GM21447 (cell line): ENCODE measurements around the gene MAP7.
"Not testable (repeated sequence)": the region's sequence is repeated elsewhere in the genome, so short reads cannot be mapped to it uniquely, and the experiment has no call there.

Source experiments
- ATAC-seq: cut with Tn5 transposase; IDR thresholded peaks from one replicate; pipeline ENCODE4 v1.9.1; 2021; ENCODE audit not compliant: unreplicated experiment

Gene MAP7

DNA sequence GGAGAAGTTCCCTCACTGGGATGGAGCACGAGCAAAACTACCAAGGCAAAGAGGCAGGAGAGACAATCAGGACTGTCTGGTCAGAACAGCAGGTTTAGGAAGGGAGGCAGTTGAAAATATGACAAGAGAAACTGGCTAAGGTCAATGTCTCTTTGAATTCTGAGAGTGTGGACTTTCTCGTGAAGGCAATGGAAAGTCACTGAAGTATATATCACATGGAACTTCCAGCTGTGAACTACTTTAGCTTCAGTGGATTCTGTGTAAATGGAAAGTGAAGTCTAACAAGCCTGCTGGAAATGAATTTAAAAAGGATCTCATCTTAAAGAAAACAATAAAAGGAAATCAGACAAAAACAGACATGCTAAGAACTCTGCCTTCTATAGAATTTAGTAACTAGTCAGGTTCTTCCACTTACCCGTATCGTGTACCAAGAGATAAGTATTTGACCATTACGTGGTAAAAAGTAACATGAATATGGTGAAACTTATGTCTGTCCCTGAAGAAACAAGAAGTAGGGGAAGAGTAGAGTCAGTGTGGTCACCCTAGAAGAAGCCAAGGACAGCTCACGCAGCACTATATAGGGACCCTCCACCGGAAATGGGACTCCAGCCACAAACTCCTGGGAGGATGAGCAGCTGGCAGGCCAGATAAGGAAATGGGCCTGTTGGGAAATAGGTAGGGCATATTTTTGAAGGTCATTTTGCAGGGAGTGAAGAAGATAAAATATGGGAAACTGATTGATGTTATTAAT, 123.4 kb downstream of the MAP7 start:
- no peak for ATAC-seq

DNA sequence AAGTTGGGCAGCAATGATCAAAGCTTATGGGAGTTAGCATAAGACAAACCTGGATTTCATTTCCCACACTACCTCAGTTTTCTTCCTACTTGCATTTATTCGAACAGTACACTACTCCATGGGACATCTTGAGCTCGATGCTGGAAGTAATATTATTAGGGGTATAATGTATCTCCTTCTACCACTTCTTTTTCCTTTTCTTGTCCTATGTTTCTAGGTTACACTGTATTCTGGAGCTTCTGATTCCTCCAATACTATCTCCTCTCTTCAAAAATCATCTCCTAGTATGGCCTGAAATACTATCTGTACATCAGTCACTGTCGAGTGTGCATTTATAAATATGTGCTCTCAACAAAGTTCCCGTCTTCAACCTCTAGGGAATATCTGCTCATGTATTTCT, 124.4 kb downstream of the MAP7 start:
- no peak for ATAC-seq

DNA sequence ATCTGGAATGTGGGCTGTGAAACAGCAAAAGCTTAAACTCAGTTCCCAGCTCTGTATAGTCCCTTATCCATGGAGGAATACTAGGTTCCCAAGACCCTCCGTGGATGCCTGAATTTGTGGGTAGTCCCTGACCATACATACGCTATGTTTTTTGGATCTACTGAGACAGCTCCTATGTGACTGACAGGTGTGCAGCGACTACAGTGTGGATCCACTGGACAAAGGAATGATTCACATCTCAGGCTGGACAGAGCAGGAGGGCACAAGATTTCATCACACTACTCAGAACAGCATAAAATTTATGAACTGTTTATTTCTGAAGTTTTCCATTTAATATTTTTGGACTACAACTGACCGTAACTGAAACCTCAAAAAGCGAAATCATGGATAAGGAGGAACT, 125.3 kb downstream of the MAP7 start:
- ATAC-seq: no peak

DNA sequence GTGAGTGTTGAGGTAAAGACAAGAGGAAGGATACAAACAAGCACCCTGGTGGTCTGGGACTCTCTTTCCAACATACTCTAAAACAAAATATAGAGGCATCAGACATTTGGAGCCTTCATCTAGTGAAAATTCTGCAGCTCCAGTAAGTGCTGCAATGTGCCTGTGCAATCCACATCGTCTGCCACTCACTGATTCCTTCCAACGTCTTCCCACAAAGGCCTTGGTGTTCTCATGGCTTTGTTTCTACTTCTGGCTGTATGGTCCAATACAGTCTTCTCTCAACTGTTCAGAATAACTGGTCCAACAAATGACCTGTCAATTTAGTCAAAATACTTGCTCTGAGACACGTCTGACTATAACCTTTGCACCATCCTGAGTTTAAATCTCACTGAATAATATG, 125.8 kb downstream of the MAP7 start:
- no peak for ATAC-seq

DNA sequence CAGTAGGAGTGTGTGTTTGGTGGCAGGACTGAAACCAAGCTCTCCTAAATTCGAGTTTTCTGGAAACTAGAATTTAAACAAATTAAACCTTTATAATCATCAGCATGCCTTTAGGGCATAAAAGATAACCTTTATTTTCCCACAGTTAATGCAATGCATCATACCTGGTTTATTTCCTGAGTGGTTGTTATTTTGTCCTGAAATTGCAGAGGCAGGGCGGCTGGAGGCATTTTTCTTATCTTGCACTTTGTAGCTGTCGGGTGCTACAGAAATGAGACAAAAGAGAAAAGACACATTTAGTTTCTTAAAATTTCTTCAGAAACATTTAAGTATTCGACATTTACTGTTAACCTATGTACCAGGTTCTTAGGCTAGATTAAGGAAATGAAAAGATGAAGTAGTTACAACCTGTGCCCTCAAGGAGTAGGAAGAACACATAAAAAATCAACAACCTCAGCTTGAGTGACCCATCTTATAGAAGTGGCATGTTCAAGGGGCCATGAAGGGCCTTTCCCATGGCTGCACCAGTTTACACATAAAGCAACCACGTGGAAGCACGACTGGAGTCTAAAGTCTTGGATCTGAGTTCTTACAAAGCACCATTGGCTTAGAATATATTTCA, 128.6 kb downstream of the MAP7 start:
- ATAC-seq: no peak

DNA sequence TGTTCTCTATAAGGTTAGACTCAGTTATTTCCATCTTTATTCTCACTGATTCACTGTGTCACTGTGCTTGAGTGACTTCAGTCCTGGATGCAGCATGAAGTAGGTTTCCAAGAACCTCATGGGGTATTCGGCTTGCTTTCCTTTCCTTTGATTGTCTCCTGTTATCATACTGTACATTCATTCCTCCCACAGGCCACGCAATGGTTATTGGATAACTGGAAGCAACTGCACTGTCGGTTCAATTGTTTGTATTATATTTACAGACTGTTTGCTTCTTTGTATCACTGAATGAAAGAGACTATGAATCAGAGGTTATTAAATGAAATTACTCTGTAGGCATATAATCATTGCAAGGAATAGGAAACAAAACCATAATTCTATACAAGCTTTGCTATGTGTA, 129.4 kb downstream of the MAP7 start:
- ATAC-seq: no peak

DNA sequence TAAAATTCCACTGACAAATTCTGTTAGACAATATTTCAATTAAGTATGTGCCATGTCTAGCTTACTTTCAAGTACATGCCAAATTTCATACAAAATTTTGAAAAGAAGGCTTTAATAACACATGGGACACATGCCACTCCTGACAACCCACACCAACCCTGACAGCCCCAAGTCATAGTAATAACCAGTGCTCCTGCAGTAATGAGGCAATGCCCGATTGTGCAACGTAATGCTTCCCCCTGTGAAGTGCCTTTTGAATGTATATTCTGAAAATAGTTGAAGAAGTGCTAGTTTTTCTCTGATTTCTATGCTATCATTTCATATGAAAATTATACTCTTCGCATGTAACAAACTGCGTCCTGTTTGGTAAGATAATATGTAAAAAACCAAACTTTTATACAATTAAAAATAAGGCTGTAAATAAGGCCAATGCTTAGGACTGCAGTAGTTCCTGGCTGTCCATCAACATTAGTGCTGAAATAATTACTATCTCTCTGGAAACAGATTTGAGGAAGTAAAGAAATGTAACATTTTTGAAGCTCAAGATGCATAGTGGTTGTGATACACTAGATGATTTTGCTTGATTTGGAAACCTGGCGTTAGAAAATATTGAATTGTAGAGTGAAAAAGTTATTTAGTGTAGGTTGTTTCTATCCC, 134.7 kb downstream of the MAP7 start:
- no peak for ATAC-seq

DNA sequence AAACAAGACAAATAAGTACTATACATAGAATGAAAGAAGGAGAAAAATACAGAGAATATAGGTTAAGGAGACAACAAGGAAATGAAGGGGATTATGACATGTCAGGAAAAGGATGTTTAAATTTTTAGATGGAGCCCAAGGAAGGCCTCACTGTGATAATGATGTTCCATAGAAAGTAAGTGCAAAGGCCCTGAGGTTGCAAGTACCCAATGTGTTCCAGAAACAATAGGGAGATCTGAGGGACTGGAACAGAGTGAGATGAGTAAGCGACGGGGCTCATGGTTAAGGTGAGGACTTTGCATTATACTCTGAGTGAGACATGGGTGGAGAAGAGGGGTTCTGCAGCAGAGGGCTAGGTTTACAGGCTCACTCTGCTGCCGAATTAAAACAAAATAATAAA, 137.8 kb downstream of the MAP7 start:
- no peak for ATAC-seq

DNA sequence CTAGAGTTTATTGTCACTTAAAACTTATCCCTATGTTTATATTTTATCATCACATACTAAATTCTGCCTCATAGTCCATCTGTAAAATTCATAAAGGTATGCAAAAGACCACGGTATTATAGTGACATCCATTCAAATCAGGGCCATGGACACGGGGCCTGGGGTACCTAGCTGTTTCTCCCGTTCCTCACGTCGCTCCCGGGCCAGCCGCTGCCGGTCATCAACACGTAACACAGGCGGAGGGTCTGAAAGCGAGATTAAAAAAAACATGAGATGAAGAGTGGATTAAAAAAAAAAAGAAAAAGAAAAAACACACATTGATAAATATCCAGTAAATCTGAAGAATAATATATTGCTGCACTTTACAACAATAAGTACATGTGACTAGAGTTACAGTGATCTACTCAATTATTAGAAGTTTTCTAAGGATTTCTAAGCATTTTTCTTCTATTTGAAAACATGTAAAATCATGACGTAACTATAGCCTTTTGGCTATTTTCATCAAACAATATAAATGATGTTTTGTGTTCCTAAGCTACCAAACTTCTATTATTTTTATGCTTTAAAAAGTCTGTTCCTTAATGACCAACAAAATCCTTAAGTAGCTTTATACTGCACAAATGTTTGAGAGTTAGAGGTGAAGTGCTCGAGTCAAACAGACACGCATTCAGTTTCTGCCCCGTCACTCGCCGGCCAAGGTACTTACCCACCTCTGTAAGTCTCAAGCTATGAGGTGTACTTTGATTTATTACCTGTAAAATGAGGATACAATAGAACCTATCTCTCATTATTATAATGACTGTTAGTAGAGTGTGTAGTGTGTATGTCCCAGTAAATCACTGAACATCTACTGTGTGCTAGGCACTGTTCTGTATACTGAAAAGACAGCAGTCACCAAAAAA, 138.5 kb downstream of the MAP7 start:
- no peak for ATAC-seq

DNA sequence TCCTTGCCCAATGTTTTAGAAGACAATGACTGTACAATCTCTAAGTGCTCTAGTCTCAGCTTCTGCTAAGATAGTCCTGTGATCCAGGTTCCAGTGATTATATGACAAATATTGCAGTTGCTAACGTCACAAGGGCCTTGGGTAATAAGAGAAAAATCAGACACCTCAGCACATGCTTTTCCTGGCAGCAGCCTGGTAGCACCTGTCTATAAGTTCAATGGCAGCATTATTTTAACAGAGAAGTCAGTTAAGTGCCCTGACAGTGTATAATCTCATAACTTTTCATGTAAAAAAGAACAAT, 139.2 kb downstream of the MAP7 start:
- ATAC-seq: no peak

DNA sequence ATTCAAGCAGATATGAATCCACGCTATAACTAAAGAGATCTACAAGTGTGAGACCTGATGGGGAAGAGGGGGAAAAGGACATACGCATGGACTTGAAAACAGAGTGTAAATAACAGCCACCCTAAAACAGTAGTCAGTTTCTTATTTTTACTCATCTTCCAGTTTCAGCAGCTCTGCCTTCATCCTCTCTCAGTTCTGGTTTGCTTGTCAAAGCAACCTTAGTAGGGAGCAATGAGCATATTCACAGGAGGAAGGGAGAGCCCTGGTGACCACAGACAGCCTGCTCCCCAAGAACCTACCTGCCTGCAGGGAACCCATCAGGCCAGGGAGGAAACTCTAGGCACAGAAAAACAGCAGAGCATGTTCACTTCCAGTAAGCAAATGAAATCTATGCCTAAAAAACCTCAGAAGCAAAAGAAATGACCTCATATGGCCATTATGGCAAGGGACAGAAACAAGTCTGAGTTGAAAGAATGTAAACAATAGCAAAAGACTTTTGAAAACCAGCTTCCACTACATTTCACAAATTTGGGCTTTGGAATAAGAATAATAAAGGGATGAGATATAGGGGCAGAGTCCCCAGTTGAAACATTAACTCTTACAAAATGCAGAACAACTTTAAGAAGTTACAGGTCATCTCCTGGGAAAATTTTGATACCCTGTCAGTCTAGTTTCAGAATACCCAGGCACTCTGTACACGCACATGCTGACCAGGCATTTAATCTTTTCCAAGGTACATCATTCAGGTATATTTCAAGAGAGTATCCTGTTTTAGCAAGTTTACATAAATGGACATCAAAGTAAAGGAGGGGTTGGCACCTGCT, 139.8 kb downstream of the MAP7 start:
- peak; percentile 76 for ATAC-seq

DNA sequence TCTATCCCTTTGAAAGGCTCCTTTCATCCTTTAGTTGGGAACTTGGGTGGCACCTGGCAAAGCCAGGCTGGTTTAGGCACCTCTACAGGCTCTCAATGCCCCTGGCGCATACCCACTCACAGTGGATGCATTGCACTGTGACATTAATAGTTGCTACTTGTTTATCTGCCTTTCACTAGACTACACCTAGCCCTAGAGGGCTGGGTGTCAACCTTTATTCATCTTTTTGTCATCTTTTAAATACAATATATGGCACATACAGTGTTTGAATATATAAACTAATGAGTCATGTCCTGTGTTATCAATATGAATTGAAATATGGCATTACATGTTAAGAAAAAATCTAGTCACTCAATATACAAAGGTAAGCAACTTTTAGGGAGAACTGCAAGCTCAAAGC, 140.6 kb downstream of the MAP7 start:
- ATAC-seq: no peak

DNA sequence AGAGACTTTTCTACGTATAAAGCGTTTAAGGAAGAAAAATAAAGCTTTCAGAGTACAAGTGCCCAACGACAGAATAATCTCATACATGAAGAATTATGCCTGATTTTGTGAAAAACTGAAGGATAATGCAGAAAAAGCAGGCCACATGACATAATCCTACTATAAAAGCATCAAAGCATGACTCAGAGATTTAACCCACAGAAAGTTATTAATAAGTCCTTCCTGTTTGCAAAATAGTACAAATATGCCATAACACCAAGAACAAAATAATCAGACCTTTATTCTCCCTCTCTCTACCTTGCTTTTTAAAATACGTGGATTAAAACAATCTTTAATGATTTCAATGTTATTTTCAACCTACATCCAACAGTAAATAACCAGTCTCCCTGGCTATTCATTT, 142.0 kb downstream of the MAP7 start:
- no peak for ATAC-seq

DNA sequence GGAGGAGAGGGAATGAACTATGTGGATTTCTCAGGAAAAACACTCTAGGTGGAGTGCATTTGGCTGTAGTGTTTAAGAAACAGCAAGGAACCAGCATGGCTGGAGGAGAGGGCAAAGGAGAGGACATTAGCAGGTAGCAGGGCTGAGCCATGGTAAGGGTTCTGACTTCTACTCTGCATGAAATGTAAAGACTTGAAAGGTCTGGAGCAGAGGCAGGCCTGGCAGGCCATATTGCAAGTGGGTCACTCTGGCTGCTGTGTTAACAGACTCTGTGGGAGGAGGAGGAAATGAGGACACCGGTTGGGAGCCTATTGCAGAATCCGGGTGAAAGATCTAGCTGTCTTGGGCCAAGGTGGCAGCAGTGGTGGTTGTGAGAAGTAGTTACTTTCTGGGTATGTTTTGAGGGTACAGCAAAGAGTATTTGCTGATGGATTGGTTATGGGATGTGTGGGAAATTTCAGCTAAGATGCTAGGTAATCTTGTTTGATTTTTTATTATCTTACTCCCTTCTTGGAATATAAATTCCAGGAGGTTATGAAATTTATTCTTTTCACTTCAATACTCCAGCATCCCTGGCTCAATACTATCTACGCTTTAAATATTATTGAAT, 144.7 kb downstream of the MAP7 start:
- ATAC-seq: no peak

DNA sequence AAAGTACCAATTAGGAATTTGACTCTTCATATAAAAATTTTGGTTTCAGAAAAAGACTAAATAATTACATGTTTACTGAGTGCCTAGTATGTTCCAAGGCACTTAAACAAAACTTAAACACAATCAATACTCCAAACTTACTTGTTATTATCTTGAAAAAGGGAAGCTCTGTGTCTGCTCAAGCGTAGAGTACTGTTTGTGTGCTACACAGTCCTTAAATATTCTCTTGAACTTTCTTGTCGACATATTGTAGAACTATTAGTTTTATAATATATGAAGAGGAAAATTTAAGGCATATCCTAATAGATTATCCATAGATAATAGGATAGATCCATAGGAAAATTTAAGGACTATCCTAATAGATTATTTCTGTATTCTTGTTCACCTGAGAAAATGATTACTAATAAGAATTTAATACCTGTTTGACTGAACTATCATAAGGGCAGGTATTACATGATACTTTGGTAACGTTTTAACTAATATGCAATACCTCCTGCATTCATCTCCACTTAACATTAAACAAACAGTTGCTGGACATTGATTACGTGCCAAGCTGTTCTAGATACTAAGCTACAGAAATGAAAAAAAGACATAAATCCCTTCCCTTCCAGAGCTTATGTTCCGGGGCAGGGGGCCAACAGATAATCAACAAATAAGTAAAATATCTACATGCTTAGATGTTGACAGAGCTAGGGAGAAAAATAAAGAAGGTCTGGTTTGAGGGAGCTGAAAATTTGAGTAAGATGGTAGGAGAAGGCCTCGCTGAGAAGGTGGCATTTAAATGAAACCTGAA, 145.4 kb downstream of the MAP7 start:
- ATAC-seq: no peak

DNA sequence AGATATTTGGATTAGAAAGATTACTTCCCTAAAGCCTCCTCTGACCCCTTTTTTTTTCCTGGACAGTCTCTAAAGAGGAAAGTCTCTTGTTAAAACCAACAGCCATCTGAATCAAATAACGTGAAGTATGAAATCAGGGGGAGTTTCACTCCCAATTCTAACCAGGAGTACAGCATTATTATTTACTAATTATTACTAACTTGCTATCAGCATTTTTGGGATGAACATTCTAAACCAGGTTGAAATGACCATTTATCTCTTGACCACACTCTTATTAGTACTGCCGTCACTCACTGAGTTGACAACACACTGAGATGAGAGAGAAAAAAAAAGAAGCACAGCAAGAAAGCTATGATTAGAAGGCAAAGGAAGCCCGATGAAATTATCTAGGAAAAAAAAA, 146.2 kb downstream of the MAP7 start:
- no peak for ATAC-seq

DNA sequence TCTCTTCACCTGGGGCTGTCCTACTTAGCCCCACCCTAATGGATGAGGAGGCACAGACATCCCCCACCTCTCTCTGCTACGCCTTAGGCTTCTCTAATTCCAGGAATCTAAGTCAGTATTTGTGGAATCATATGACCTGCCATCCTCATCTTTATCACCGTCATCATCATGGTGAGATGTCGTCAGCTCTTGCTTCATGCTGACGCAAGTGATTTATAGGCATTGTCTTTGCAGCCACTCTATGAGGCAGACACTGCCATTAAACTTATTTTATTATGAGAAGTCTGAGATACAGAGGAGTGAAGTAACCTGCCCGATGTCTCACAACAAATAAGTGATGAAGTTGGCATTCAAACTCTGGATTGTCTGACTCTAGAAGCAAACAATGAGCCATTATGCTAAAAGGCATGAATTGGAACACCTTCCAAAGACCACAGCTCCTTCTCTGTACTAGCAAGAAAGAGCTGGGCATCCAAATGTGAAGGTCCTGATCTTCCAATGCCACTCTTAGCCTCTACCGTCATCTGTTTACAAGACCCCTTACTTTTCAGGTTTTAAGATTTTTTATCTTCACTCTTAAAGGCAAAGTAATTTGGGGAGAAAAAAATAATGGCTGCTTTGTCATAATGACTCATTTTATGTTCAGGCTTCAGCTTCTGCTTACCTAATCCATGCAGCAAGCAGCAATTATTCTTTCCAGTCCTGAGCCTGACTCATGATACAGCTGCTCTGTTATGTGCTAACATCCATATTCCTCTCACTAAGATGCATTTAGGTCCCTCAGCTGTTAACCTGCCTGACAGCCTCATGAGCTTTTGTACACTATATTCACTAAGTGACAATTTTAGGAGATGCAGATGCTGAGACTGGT, 146.9 kb downstream of the MAP7 start:
- no peak for ATAC-seq

DNA sequence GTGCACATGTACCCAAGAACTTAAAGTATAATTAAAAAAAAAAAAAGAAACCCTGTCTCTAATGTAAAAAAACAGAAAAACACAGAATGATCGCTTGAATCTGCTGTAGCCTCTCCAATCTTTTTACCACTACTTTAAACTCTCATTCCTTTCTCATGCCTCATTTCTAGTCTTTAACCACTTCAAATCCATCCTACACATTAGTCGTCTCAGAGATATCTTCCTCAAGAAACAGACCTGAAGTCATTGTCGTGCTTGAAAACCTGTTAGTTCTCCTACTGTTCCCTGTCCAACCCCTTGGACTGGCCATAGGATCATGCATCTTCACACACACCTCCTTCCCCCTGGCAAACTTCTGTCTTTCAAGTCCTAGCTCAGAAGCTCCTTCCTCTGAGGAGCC, 148.5 kb downstream of the MAP7 start:
- no peak for ATAC-seq

DNA sequence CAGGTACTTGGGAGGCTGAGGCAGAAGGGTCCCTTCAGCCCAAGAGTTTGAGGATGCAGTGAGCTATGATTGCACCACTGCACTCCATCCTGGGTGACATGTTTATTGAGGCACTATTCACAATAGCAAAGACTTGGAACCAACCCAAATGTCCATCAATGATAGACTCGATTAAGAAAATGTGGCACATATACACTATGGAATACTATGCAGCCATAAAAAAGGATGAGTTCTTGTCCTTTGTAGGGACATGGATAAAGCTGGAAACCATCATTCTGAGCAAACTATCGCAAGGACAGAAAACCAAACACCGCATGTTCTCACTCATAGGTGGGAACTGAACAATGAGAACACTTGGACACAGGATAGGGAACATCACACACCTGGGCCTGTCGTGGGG, 149.0 kb downstream of the MAP7 start:
- not testable (repeated sequence) for ATAC-seq
